GM13977 (cell line): ENCODE results near the gene LRRN4.

Experiments used
- DNase-seq: peaks from one replicate; pipeline ENCODE4 v3.0.0; 2012; ENCODE audit warnings: low spot score
- CTCF ChIP-seq: IDR thresholded peaks from 2 replicates; pipeline ENCODE4 v1.5.1; 2012; ENCODE audit warnings: mild to moderate bottlenecking, control low read depth; ENCODE audit not compliant: insufficient read depth; ENCODE audit errors: extremely low read depth, missing control alignments
- in situ Hi-C: fragments of 300-500 bp; cut with MboI; formaldehyde crosslinking; loops from one replicate; pipeline ENCODE4 v1.12.0; 2022; ENCODE audit warnings: low sequenced_read_pairs, low pct_unique_long_range_greater_than_20kb, mixed read lengths, inconsistent platforms; ENCODE audit not compliant: unreplicated experiment

LRRN4 gene

GRCh38 chr20:6008254-6008653 lies 45.6 kb downstream of the LRRN4 start:
- DNase-seq: no peak
- no peak for TF ChIP-seq CTCF
- in situ Hi-C loops: no loop called here

GRCh38 chr20:6007529-6008103 lies 46.2 kb downstream of the LRRN4 start:
- TF ChIP-seq CTCF: no peak
- DNase-seq: no peak
- in situ Hi-C loops: no loop called here

- in situ Hi-C loops: no loop called here
- TF ChIP-seq CTCF: no peak
- DNase-seq: no peak
Observed at GRCh38 chr20:6007094-6007528, 46.7 kb downstream of the LRRN4 start.

GRCh38 chr20:6006603-6006949 lies 47.3 kb downstream of the LRRN4 start:
- in situ Hi-C loops: no loop called here
- no peak for DNase-seq
- TF ChIP-seq CTCF: no peak

GRCh38 chr20:6000871-6001270 lies 53.0 kb downstream of the LRRN4 start:
- in situ Hi-C loops: no loop called here

GRCh38 chr20:5999783-6000182 lies 54.1 kb downstream of the LRRN4 start:
- in situ Hi-C loops: no loop called here
- TF ChIP-seq CTCF: no peak
- no peak for DNase-seq

More at GRCh38 chr20:6000871-6001270, 53.0 kb downstream of the LRRN4 start:
- no peak for TF ChIP-seq CTCF
- DNase-seq: no peak

GRCh38 chr20:5996765-5997164 lies 57.1 kb downstream of the LRRN4 start:
- TF ChIP-seq CTCF: no peak
- peak; percentile 56 for DNase-seq
- in situ Hi-C loops: no loop called here
